ENCODE measurements around the gene FARP1.

- TF ChIP-seq CTCF (IDR thresholded peaks at IDR 0.05): no peak
- no peak for TF ChIP-seq POLR2AphosphoS5 (IDR thresholded peaks at IDR 0.05)
- no peak for TF ChIP-seq POLR2A (IDR thresholded peaks at IDR 0.05)
Observed at GRCh38 chr13:98328511-98328910, 185.6 kb downstream of the FARP1 start.

Data from gastroesophageal sphincter (tissue), 3 donors.